Activated B cell treated with CpG ODN at 0.5 μM for 24 hours (primary cell): ENCODE measurements around the gene GSC2. TPM values are rescaled to one million over a fixed set of nuclear protein-coding genes. Genes with fewer than 3 reads are reported as not detected.

Experiments used
- ATAC-seq: fragments of 200-7000 bp; cut with Tn5 transposase; one replicate; pipeline ENCODE4 v1.10.0; 2021; ENCODE audit warnings: low read depth, mild to moderate bottlenecking, moderate library complexity
- CTCF ChIA-PET: fragments of 350-600 bp; sonication (Branson Sonifier 250); formaldehyde crosslinking; loops from one replicate; lab custom pipeline; 2021; ENCODE audit warnings: antibody characterized with exemption; lab: Charles Lee
- POLR2A ChIA-PET: fragments of 350-600 bp; sonication (Branson Sonifier 250); formaldehyde crosslinking; loops from one replicate; lab custom pipeline; 2021; ENCODE audit warnings: antibody characterized with exemption; lab: Charles Lee
- DNase-seq: peaks from one replicate; pipeline ENCODE4 v3.0.0; 2022
- H3K27ac Mint-ChIP-seq: one replicate; pipeline ENCODE4 v1.8.0; 2020; ENCODE audit warnings: mixed read lengths
- H3K27me3 Mint-ChIP-seq: one replicate; pipeline ENCODE4 v1.8.0; 2021; ENCODE audit warnings: mixed read lengths
- H3K36me3 Mint-ChIP-seq: one replicate; pipeline ENCODE4 v1.8.0; 2021; ENCODE audit warnings: low read depth, mixed read lengths
- H3K4me1 Mint-ChIP-seq: one replicate; pipeline ENCODE4 v1.8.0; 2021; ENCODE audit warnings: mixed read lengths
- H3K4me3 Mint-ChIP-seq: one replicate; pipeline ENCODE4 v1.8.0; 2020; ENCODE audit warnings: mild to moderate bottlenecking, mixed read lengths
- H3K9me3 Mint-ChIP-seq: one replicate; pipeline ENCODE4 v1.8.0; 2020; ENCODE audit warnings: mixed read lengths
- intact Hi-C: fragments of 100-400 bp; cut with micrococcal nuclease; formaldehyde crosslinking; loops from one replicate; pipeline ENCODE4 v1.15.1; 2024
- total RNA-seq: library from RNA; stranded (reverse); gene quantifications from 2 replicates; pipeline ENCODE4 v1.2.3, GENCODE V29; 2022
- TF ChIP-seq, protein P1 (sequence below): fragments of 200-600 bp; IDR thresholded peaks from one replicate; pipeline ENCODE4 v1.8.0; 2022; ENCODE audit warnings: antibody characterized with exemption, mild to moderate bottlenecking

Gene GSC2, protein sequence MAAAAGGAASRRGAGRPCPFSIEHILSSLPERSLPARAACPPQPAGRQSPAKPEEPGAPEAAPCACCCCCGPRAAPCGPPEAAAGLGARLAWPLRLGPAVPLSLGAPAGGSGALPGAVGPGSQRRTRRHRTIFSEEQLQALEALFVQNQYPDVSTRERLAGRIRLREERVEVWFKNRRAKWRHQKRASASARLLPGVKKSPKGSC
- not detected in 2 replicates for total RNA-seq

DNA sequence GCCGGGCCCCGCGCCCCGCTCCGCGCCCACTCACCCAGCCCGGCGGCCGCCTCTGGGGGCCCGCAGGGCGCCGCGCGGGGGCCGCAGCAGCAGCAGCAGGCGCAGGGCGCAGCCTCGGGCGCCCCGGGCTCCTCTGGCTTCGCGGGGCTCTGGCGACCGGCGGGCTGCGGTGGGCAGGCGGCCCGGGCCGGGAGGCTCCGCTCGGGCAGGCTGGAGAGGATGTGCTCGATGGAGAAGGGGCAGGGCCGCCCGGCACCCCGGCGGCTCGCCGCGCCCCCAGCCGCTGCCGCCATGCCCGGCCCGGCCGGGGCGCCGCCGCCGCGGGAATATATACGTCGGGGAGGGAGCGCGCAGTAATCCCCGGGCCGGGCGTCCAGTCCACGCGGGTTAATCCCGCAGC lies at the start of gene GSC2:
TSS of gene GSC2 (minus strand) at position 302 of the 400 bp plus-strand sequence. CDS start at position 293, 9 bp downstream.
- Mint-ChIP-seq H3K27ac (no peak within 1 kb of the TSS), H3K27me3 (peaks cover 36% of the 10 kb centered on the region), H3K9me3 (no peaks in the 10 kb centered on the region), H3K4me3 (peak within 1 kb of the TSS; percentile 42), H3K4me1 (peaks cover 6% of the 10 kb centered on the region), H3K36me3 (no peaks in the 10 kb centered on the region)
- DNase-seq: no peak
- POLR2A ChIA-PET: no interaction called here
- TF ChIP-seq, protein P1, sequence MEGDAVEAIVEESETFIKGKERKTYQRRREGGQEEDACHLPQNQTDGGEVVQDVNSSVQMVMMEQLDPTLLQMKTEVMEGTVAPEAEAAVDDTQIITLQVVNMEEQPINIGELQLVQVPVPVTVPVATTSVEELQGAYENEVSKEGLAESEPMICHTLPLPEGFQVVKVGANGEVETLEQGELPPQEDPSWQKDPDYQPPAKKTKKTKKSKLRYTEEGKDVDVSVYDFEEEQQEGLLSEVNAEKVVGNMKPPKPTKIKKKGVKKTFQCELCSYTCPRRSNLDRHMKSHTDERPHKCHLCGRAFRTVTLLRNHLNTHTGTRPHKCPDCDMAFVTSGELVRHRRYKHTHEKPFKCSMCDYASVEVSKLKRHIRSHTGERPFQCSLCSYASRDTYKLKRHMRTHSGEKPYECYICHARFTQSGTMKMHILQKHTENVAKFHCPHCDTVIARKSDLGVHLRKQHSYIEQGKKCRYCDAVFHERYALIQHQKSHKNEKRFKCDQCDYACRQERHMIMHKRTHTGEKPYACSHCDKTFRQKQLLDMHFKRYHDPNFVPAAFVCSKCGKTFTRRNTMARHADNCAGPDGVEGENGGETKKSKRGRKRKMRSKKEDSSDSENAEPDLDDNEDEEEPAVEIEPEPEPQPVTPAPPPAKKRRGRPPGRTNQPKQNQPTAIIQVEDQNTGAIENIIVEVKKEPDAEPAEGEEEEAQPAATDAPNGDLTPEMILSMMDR: no peak
- no peak for ATAC-seq
- CTCF ChIA-PET: interaction anchor here (1.1 kb wide), 1 partner anchor 480 kb away, joined by 4 read pairs; no protein-coding TSS in a partner anchor
- intact Hi-C loops: loop anchor here (10.0 kb wide), 1 partner anchor 145 kb away; the partner anchor contains the start of gene CLTCL1

DNA sequence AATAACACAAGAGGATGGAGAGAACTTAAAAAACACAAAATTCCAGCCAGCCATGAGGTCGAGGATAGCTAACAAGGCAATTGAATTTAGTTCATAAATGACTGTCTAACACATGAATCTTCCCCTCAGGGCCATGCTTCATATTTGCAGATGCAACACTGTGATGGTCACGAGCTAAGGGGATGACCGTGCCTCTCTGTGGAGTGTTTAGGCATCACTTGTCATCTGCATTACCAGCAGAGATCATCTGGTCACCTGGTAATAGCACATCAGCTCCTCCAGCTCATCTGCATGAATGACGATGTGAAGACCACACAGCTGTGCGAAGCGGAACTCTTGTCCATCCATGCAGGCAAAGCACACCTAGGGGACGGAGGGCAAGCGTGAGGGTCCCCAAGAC lies 49.4 kb upstream of the GSC2 start:
- Mint-ChIP-seq H3K4me3 (no peak overlapping the region), H3K9me3 (no peaks in the 10 kb centered on the region), H3K4me1 (peaks cover 5% of the 10 kb centered on the region), H3K36me3 (no peaks in the 10 kb centered on the region), H3K27ac (no peak overlapping the region), H3K27me3 (peaks cover 3% of the 10 kb centered on the region)
- ChIA-PET CTCF (no interaction called here), POLR2A (no interaction called here)
- ATAC-seq (no peak), DNase-seq (no peak)
- TF ChIP-seq, protein P1: no peak
- intact Hi-C loops: no loop called here

DNA sequence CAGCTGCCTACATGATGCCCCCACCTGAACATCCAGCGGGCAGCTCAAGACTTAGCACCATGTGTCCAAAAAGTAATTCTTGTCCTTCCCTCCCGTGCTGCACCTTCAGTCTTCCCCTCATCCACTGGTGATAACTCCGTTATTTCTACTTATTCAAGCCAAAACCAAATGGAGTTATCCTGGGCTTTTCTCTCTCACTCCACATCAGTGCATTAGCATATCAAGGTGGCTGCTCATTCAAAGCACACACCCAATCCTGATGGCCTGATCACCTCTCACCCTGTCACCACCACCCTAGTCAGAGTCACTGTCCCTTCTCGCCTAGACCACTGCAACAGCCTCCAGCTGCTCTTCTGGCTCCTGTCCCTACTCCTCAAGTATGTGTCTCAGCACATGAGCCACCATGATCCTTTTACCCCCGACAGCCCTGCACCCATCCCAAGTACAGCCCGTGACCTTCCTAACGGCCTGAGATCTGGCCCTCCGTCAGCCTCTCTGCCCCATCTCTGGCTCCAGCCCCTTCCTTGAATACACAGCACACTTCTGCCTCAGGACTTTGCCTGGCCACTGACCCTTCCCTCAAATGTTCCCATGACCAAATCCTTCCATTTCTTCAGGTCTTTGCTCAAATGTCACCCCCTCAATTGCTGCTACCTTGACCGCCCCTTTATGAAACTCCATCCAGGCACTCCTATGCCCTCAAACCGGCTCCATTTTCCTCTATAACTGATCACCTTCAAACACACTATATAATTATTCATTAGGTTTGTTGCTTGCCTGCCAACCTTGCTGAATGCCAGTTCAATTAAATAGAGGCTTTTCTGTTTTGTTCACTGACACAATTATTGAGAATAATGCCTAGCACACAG lies 48.1 kb upstream of the GSC2 start:
- peaks cover 2% of the 10 kb centered on the region for H3K27me3 Mint-ChIP-seq
- H3K4me3 Mint-ChIP-seq: no peak overlapping the region
- POLR2A ChIA-PET: no interaction called here
- no peaks in the 10 kb centered on the region for H3K36me3 Mint-ChIP-seq
- DNase-seq (no peak), ATAC-seq (no peak)
- H3K4me1 Mint-ChIP-seq: peaks cover 5% of the 10 kb centered on the region
- TF ChIP-seq, protein P1: no peak
- intact Hi-C loops: no loop called here
- no peaks in the 10 kb centered on the region for H3K9me3 Mint-ChIP-seq
- H3K27ac Mint-ChIP-seq: no peak overlapping the region
- CTCF ChIA-PET: no interaction called here

DNA sequence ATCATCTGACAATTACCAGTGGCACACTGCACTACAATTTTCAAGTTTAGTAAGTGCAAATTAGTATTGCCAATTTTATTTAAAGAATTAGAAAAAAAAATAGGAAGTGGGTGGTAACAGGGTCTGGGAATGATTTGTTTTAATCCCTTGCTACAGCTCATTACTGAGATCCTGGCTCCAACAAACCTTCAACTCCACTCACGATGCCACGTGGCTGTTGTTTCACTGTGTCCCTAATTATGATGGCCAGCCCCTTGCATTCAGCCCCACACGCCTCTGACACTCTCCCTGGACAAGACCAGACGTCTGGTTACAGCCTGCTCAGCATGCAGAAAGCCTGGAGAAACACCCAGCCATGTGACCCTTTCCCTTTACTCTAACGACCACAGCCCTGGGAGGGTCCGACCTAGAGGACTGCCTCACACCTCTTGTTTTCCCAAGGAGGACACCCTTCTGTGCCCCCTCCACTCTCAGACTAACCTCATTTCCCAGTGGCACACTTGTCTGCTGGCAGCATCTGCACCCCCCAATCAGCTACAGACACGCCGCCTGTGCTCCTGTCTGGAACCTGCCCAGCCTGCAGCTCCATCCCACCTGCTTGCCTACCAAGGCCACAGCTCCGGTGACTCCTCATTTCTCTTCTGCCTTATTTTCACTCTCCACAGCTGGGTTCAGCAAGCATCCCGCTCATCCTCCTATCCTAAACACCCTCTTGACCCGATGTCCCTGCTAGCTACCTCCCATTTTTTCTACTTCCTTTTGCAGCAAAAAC lies 46.9 kb upstream of the GSC2 start:
- no peaks in the 10 kb centered on the region for H3K9me3 Mint-ChIP-seq
- no peak for ATAC-seq
- no peak overlapping the region for H3K27ac Mint-ChIP-seq
- peaks cover 2% of the 10 kb centered on the region for H3K27me3 Mint-ChIP-seq
- TF ChIP-seq, protein P1: no peak
- peaks cover 5% of the 10 kb centered on the region for H3K4me1 Mint-ChIP-seq
- DNase-seq: no peak
- ChIA-PET POLR2A (no interaction called here), CTCF (no interaction called here)
- H3K36me3 Mint-ChIP-seq: no peaks in the 10 kb centered on the region
- H3K4me3 Mint-ChIP-seq: no peak overlapping the region
- intact Hi-C loops: no loop called here
